ENCODE data around the gene MIGA2.
"Not testable (repeated sequence)": the region's sequence is repeated elsewhere in the genome, so short reads cannot be mapped to it uniquely, and the experiment has no call there.

The MIGA2 gene

DNA sequence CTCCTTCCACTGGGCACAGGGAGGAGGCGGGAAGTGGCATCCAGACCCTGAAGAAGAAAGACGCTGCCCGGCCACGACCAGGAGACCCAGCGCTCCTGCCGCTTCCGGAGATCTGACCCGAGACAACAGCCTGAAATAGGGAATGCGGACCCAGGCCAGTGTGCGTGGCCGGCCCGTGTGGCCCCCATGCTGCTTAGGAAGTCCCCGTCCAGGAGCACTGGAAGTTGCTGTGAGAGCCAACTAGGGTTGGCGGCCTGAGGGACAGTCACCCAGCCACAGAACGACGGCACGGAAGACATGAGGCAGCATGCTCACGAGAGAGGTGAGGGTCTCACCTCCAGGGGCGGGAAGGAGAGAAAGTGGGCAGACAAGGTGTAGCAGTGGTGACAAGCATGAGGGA is 25.3 kb upstream of the MIGA2 start:
- no peak for DNase-seq (ENCODE audit: low read depth)

GRCh38 chr9:129011761-129012181 is 24.7 kb upstream of the MIGA2 start:
- DNase-seq (ENCODE audit: low read depth) = no peak

DNA sequence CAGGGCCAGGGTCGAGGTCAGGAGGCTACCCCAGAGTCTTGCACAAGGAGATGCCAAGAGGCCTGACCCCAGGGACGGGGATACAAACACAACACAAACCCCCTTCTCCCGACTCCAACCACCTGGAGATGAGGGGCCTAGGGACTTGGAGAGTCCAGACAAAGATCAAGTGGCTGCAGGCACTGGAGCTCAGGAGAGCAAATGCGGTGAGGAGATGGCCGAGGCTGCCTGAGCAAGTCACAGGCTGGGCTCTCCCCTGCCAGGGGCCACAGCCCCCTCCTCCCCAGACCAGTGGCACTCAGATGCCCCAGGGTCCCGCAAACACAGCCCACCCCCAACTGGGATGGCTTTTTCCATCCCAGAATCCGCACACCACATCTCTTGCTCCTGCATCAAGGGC is 24.1 kb upstream of the MIGA2 start:
- DNase-seq (ENCODE audit: low read depth) = no peak

GRCh38 chr9:129012893-129013448 is 23.5 kb upstream of the MIGA2 start:
- no peak for DNase-seq (ENCODE audit: low read depth)

DNA sequence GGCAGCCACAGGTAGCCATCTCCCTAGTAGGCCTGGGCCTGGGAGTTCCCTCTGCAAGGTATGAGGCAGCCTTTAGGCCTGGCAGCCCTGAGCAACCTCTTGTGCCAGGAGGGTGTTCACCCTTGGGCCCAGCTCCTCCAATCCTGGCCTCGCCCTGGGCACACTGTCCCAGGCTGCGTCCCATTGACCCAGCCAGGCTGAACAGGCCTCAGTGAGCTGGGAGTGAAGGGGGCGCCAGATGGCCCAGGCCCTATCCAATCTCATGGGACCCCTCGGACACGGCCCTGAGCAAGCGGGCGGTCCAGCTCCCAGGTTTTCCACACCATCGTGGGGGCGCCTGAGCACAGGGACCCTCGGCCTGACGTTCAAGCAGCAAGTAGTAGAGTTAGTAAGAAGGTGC is 22.8 kb upstream of the MIGA2 start:
- DNase-seq (ENCODE audit: low read depth) = no peak

GRCh38 chr9:129014124-129014523 is 22.3 kb upstream of the MIGA2 start:
- no peak for DNase-seq (ENCODE audit: low read depth)

DNA sequence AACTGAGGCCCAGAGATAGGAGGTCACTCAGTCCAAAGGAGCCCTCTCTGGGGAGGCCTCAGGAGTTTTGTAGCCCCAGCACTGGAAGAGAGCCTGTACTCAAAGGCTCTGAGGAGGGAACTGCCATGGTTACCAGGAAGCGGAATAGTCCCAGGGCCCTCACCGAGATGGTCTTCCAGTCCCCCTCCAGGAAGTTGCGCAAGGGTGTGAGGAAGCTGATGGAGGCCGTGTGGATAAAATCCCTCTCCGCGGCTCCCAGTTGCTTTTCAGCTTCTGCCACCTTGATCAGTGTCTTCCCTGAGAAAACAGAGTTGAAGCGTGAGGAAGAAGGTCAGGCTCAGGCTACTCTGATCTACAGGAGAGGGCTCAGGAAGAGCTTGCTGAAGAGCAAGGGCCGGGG is 21.8 kb upstream of the MIGA2 start:
- no peak for DNase-seq (ENCODE audit: low read depth)

GRCh38 chr9:129021091-129021490 is 15.3 kb upstream of the MIGA2 start:
- no peak for DNase-seq (ENCODE audit: low read depth)

DNA sequence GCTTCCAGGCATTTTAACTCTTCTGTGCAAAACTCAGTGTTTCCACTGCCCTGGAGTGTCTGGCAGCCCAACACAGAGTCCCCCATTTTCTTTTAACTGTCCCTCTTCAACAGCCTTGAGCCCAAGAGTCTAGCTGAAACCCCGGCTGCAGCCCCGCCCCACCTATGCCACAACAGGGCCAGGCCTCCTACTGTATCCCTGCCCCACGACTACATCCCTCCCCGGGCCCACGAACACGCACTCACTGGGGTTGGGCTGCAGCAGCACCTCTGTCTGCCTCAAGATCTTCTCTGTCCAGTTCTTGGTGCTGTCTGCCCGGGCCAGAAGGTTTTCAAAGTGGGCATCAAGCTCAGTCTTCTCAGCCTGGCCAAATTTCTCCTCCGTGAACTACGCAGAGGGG is 14.4 kb upstream of the MIGA2 start:
- no peak for DNase-seq (ENCODE audit: low read depth)

DNA sequence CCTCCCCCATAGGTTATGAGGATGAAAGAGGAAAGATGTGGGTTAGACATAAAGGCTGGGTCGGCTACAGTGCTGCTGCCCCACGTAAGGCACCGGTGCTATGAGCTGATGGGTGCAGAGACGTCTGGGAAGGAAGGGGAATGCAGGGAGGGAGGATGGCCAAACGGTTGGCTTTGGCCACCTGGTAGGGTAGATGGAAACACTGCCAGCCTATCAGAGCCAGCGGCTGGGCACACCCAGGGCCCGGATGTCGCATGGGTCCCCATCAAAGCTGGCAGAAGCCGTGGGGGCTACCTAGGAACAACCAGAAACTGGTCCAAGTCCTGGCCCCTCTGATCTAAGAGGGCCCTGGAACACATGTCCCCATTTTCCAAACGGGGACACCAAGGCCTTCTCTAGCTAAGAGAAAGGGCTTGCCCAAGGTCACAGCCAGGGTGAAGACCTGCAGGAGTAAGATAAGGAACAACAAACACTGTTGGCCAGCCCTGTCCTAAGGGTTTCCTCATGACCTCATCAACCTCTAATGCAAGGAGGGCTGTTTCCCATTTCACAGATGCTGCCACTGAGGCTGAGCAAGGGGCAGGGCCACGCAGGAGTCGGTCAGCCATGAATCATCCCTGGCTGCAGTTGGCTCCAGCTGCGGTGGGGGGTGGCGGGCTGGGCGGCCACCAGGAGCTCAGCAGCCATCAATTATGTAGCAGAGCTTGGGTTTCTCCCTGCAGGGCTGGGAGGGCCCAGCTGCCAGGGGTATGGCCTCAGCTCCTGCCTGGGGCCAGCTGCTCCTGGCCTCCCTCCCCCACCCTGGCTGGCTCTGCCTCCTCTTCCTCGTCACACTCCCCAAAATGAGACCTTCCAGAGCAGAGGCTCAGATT is 13.2 kb upstream of the MIGA2 start:
- DNase-seq (ENCODE audit: low read depth) = no peak

DNA sequence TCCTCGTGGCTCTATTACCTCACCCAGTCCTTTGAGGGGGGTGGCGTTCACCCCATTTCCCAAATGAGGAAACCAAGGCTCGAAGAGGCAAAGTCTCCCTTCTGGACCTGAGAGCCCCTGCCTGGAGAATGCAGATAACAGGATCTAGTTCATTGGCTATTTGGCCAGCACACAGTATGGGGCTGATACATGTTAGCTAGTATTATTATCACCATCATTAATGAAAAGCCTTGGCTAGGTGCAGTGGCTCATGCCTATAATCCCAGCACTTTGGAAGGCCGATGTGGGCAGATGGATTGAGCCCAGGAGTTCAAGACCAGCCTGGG is 12.6 kb upstream of the MIGA2 start:
- no peak for DNase-seq (ENCODE audit: low read depth)

GRCh38 chr9:129026442-129027223 is 9.8 kb upstream of the MIGA2 start:
- no peak for DNase-seq (ENCODE audit: low read depth)

DNA sequence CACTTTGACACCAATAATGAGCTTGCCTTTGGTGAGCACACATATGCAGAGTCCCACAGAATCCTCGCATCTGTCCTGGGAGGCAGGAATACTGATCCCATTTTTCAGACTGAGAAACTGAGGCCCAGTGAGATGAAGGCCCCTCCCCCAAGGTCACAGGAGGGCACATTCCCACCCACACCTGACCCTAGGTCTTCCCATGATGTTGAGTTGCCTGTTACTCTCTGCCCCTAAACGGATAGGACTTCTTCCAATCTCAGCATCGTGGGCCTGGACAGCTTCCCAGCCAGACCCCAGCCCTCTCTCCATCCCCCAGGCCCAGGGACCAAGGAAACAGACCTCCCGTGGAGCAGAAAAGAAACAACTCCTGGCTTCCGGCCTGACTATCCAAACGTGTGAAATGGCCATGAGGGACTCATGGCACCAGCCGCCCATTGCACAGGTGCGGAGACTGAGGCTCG is 9.2 kb upstream of the MIGA2 start:
- no peak for DNase-seq (ENCODE audit: low read depth)

- no peak for DNase-seq (ENCODE audit: low read depth)
Measured at GRCh38 chr9:129027685-129028191, 8.7 kb upstream of the MIGA2 start.

DNA sequence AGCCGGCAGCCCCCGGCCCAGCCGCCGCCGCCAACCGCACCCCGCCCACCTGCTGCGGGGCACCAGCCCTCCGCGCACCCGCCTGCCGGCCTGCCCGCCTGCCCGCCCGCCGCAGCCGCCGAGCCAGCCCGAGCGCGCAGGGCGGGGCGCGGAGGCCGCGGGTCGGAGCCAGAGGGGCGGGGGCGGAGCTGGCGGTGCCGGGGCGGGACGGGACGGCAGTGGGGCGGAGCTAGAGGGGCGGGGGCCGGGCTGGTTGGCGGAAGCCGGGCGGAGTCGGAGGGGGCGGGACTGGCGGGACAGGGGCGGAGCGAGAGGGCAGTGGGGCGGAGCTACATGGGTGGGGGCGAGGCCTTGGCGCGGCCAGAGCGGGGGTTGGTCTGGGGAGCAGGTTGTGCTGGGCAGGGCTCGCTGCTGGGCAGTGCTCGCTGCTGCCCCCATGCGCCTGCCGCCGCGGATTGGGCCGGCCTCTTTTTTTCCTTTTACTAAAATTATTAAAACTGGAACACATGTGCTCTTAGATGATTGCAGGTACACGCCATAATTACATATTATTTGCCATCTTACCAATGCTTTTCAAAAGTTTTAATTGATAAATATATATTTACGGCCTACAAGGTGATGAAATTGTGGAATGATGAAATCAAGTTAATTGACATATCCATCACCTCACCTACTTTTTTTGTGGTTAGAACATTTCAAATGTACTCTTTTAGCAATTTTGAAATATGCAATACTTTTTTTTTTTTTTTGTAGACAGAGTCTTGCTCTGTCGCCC is 8.0 kb upstream of the MIGA2 start, which contains the start of gene SH3GLB2:
TSS of gene SH3GLB2 (minus strand) at position 140 of the 775 bp plus-strand sequence. CDS start 177 bp downstream, outside the sequence.
- DNase-seq (ENCODE audit: low read depth) = peak; percentile 93

DNA sequence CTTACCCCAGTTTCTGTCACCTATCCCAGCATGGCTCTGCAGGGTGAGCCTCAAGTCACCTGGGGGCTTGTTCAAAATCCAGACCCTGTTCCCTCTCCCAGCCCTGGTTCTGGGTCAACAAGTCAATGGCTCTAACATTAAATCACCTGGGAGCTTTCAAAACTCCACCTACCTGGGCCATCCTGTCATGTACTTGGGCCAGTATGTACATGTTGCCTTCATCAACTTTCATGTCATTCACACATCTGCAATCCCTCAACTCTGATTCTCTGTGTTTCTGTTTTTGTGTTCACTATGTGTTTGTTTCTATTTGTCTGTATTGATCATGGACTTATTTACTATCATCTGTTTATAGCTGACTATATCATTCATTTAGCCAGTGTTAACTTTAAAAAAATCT is 6.2 kb upstream of the MIGA2 start:
- no peak for DNase-seq (ENCODE audit: low read depth)

GRCh38 chr9:129031514-129031913 is 4.9 kb upstream of the MIGA2 start:
- DNase-seq (ENCODE audit: low read depth) = no peak

GRCh38 chr9:129032541-129033159 is 3.8 kb upstream of the MIGA2 start:
- no peak for DNase-seq (ENCODE audit: low read depth)

DNA sequence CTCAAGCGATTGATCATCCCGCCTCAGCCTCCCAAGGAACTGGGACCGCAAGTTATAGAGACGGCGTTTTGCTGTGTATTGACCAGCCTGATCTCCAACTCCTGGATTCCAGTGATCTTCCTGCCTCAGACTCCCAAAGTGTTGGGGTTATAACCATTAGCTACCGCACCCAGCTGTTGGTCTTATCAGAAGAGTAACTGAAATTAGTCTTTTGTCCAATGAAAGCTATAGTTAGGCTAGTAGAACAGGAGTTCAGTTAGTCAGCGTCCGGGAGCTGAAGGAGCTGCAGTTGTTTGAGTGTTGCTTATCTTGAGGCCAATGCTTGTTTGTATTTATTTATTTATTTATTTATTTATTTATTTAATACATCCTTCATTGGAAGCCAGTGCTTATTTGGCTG is 3.2 kb upstream of the MIGA2 start:
- DNase-seq (ENCODE audit: low read depth) = no peak

GRCh38 chr9:129035838-129036237 is 588 bp upstream of the MIGA2 start:
- not testable (repeated sequence) for DNase-seq (ENCODE audit: low read depth)

All from activated T-cell treated with anti-CD3 and anti-CD28 coated beads for 24 hours (primary cell).